Spleen (tissue), 11 donors: ENCODE data around the gene DPY30. TPM values are rescaled to one million over a fixed set of nuclear protein-coding genes. Genes with fewer than 3 reads are reported as not detected.

ENCODE experiments used
- DNase-seq: peaks from one replicate; pipeline ENCODE4 v3.0.0-alpha.2; 2020
- H3K27ac ChIP-seq, 8 donors: fragments of 200-600 bp; sonication (generic) in 7 of 8; 1 replicate in 4 of 8; 2 replicates in 4 of 8; pipeline versions ENCODE4 v1.5.0 to v1.8.0; 2016 to 2021; ENCODE audit warnings: inconsistent platforms in 4 of 8, mild to moderate bottlenecking in 4 of 8, moderate library complexity in 1 of 8
- H3K27me3 ChIP-seq, 7 donors: fragments of 200-600 bp; sonication (generic) in 6 of 7; replicated peaks in 1 of 7; 1 replicate in 4 of 7; 2 replicates in 3 of 7; pipeline versions ENCODE4 v1.5.0 to v1.8.0; 2016 to 2021; ENCODE audit warnings: inconsistent platforms in 3 of 7, mild to moderate bottlenecking in 1 of 7
- H3K36me3 ChIP-seq, 6 donors: fragments of 200-600 bp; sonication (generic) in 5 of 6; 1 replicate in 4 of 6; 2 replicates in 2 of 6; pipeline versions ENCODE4 v1.5.0 to v1.8.0; 2016 to 2021; ENCODE audit warnings: inconsistent platforms in 2 of 6
- H3K4me1 ChIP-seq, 6 donors: fragments of 200-600 bp; sonication (generic) in 5 of 6; 1 replicate in 3 of 6; 2 replicates in 3 of 6; pipeline versions ENCODE4 v1.5.0 to v1.8.0; 2016 to 2021; ENCODE audit warnings: inconsistent platforms in 3 of 6
- H3K4me3 ChIP-seq, 8 donors: fragments of 200-600 bp; sonication (generic) in 7 of 8; 1 replicate in 4 of 8; 2 replicates in 4 of 8; pipeline versions ENCODE4 v1.5.0 to v1.8.0; 2016 to 2021; ENCODE audit warnings: inconsistent platforms in 4 of 8, mild to moderate bottlenecking in 4 of 8, moderate library complexity in 2 of 8
- H3K9me3 ChIP-seq, 8 donors: fragments of 200-600 bp; sonication (generic) in 7 of 8; 1 replicate in 4 of 8; 2 replicates in 4 of 8; pipeline versions ENCODE4 v1.5.0 to v1.8.0; 2016 to 2021; ENCODE audit warnings: inconsistent platforms in 4 of 8
- POLR2A ChIP-seq, 3 donors: fragments of 450-650 bp; IDR thresholded peaks; one replicate each; pipeline ENCODE4 v1.5.1; 2017; ENCODE audit warnings: antibody characterized with exemption in 3 of 3, mild to moderate bottlenecking in 1 of 3
- POLR2AphosphoS5 ChIP-seq, 3 donors: sonication (generic); formaldehyde crosslinking; IDR thresholded peaks; one replicate each; pipeline ENCODE4 v1.5.1; 2017; ENCODE audit warnings: antibody characterized with exemption in 3 of 3
- WGBS, 5 donors: extraction: QIAGEN DNeasy Blood & Tissue Kit in 3 of 5; methylation state at CpG; one replicate each; pipeline versions ENCODE4 v1.1.5 to v1.1.7; 2013 to 2018; 5-methylcytosine and 5-hydroxymethylcytosine counted together
- intact Hi-C: fragments of 100-400 bp; cut with DNase I; formaldehyde crosslinking; loops from one replicate; pipeline ENCODE4 v1.15.0; 2023; ENCODE audit warnings: low total_unique reads
- polyA plus RNA-seq, 3 donors: library from polyadenylated mRNA; stranded (reverse); fragments of 200-250 nt; gene quantifications; one replicate each; pipeline ENCODE4 v1.2.1, GENCODE V29; 2013
- total RNA-seq, 7 donors: library from RNA; depleted of rRNA in 3 of 7; stranded (reverse); fragments of >200 nt in 3 of 7; fragmentation: NEBNext Ultra II Directional in 4 of 7; extraction: Animal tissue kit (Norgen Biotek cat#: 25700) in 4 of 7; gene quantifications; one replicate each; pipeline versions ENCODE4 v1.1.0 to v1.2.1, GENCODE V29; 2016 to 2021
- TF ChIP-seq, protein P1 (sequence below), 11 experiments: fragments of 200-600 bp in 7 of 11; fragments of 450-650 bp in 4 of 11; sonication (generic) in 4 of 11; IDR thresholded peaks in 8 of 11; conservative IDR thresholded peaks in 3 of 11; 1 replicate in 7 of 11; 2 replicates in 4 of 11; pipeline versions ENCODE4 v1.4.0 to v1.8.0; 2016 to 2021; ENCODE audit warnings: antibody characterized with exemption in 11 of 11, inconsistent platforms in 4 of 11, mild to moderate bottlenecking in 1 of 11
- donor health status: healthy with polysubstance abuse.
- donor health status: DM: no; HTN: no; CAD: no; lungs with moderate emphysema.
- donor health status: DM: no; HTN: no; CAD: no.
- donor health status: Bipolar disorder and iron deficiency.
- donor health status: healthy.
- donor health status: DM: no; HTN: no; CAD: no.
- donor health status: DM: yes; HTN: yes; CAD: no.

Gene DPY30
- total and polyA plus RNA-seq, 10 donors: 31.9 to 86.4 (median 45.0) TPM

DNA sequence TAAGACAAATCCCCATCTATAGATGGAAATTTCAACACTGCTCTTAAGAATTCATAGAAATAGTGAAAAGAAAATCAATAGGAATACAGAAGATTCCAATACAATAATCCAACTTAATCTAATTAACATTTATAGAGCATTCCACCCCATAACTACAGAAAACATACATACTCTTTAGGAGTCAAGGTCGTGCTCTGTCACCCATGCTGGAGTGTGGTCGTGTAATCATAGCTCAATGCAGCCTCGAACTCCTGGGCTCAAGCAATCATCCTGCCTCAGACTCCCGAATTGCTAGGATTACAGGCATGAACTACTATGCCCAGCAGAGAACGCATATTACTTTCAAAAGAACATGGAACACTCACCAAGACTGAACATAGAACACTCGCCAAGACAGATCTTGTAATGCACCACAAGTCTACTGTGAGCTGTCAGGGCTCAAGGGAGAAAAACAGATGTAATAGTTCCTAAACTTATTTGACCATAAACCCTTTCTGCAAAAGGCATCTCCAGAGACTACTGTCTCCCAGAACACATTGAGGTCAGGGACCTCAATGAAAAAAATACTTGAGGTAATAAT lies 42.9 kb downstream of the DPY30 start:
- intact Hi-C loops: no loop called here
- WGBS, 5 donors: 87 to 90% (median 89%) methylated on average over 6 of the region's 6 CpGs
- no peak for DNase-seq

DNA sequence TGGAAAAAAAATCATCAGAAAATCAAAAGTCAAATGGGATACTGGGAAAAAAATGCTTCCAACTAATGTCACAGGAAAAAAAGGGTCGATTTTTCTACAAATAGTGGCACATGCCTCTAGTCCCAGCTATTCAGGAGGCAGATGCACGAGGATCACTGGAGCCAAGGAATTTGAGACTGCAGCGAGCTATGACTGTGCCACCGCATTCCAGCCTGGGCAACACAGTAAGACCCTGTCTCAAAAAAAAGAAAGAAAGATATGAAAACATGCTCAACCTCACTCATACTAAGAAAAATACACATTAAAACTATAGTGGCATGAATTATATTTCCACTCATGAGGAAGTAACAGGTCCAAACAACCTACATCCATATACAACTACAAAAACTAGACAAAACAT lies 46.7 kb downstream of the DPY30 start:
- Histone ChIP-seq H3K4me1 (peaks cover 0 to 59% (median 8%) of the 10 kb centered on the region in 6 donors), H3K36me3 (peaks cover 0 to 11% (median 0%) of the 10 kb centered on the region in 6 donors), H3K27ac (no peak overlapping the region), H3K27me3 (no peaks in the 10 kb centered on the region), H3K9me3 (no peaks in the 10 kb centered on the region), H3K4me3 (no peak overlapping the region)
- intact Hi-C loops: no loop called here
- no peak for DNase-seq
- no peak for TF ChIP-seq POLR2AphosphoS5 (IDR thresholded peaks at IDR 0.05)
- TF ChIP-seq, protein P1, sequence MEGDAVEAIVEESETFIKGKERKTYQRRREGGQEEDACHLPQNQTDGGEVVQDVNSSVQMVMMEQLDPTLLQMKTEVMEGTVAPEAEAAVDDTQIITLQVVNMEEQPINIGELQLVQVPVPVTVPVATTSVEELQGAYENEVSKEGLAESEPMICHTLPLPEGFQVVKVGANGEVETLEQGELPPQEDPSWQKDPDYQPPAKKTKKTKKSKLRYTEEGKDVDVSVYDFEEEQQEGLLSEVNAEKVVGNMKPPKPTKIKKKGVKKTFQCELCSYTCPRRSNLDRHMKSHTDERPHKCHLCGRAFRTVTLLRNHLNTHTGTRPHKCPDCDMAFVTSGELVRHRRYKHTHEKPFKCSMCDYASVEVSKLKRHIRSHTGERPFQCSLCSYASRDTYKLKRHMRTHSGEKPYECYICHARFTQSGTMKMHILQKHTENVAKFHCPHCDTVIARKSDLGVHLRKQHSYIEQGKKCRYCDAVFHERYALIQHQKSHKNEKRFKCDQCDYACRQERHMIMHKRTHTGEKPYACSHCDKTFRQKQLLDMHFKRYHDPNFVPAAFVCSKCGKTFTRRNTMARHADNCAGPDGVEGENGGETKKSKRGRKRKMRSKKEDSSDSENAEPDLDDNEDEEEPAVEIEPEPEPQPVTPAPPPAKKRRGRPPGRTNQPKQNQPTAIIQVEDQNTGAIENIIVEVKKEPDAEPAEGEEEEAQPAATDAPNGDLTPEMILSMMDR (IDR thresholded peaks at IDR 0.05 in 8 of 11, conservative IDR thresholded peaks at IDR 0.05 in 3 of 11): no peak
- TF ChIP-seq POLR2A (IDR thresholded peaks at IDR 0.05): no peak
- WGBS, 5 donors: 79 to 95% (median 92%) methylated on average over 4 of the region's 4 CpGs

More for the DNA sequence above, 42.9 kb downstream of the DPY30 start:
- H3K36me3 ChIP-seq: peaks cover 0 to 8% (median 0%) of the 10 kb centered on the region in 6 donors
- TF ChIP-seq POLR2AphosphoS5 (IDR thresholded peaks at IDR 0.05) (no peak), POLR2A (IDR thresholded peaks at IDR 0.05) (no peak)
- TF ChIP-seq, protein P1 (IDR thresholded peaks at IDR 0.05 in 8 of 11, conservative IDR thresholded peaks at IDR 0.05 in 3 of 11): no peak
- H3K27me3 ChIP-seq: no peaks in the 10 kb centered on the region
- H3K4me1 ChIP-seq: peaks cover 0 to 79% (median 18%) of the 10 kb centered on the region in 6 donors
- H3K27ac ChIP-seq: no peak overlapping the region
- H3K9me3 ChIP-seq: no peaks in the 10 kb centered on the region
- H3K4me3 ChIP-seq: no peak overlapping the region

DNA sequence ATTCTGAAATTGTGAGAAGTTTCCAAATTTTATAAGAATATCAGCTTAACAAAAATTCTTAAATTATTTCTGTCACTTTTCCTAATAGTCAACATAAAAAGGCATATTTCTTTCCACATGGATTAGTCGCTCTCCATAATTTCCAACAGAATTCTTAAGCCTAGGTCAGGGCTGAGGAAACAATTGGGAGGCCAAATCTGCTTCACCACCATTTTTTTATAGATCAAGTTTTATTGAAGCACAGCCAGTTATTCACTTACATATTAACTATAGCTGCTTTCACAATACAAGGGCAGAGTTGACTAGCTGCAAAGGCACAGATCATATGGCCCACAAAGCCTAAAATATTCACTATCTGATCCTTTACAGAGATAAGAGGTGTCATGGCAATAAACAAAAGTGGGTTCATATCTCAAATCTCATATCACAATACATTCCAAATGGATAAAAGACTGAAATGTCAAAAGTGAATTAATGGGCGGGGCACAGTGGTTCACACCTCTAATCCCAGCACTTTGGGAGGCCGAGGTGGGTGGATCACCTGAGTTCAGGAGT lies 47.5 kb downstream of the DPY30 start:
- H3K4me3 ChIP-seq: no peak overlapping the region
- no peak overlapping the region for H3K27ac ChIP-seq
- H3K9me3 ChIP-seq: no peaks in the 10 kb centered on the region
- H3K4me1 ChIP-seq: peaks cover 0 to 59% (median 3%) of the 10 kb centered on the region in 6 donors
- TF ChIP-seq POLR2A (IDR thresholded peaks at IDR 0.05) (no peak), POLR2AphosphoS5 (IDR thresholded peaks at IDR 0.05) (no peak)
- TF ChIP-seq, protein P1 (IDR thresholded peaks at IDR 0.05 in 8 of 11, conservative IDR thresholded peaks at IDR 0.05 in 3 of 11): no peak
- no peak for DNase-seq
- peaks cover 0 to 11% (median 0%) of the 10 kb centered on the region in 6 donors for H3K36me3 ChIP-seq
- intact Hi-C loops: no loop called here
- WGBS, 5 donors: 90 to 97% (median 94%) methylated on average over 3 of the region's 3 CpGs
- no peaks in the 10 kb centered on the region for H3K27me3 ChIP-seq

DNA sequence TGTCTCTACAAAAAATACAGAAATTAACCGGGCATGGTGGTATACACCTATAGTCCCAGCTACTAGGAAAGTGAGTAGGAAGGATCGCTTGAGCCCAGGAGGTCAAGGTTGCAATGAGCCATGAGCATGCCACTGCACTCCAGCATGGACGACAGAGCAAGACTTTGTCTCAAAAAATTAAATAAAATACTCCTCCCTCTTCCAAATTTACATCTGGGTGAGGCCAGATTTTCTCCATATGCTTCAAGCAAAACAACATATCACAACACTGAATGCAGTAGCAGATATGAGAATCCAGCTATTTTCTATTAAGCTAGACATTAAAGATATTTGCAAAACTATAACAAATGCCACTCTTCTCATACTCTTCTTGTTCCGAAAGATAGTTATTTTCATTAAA lies 49.7 kb downstream of the DPY30 start:
- 92 to 97% (median 94%) methylated on average over 4 of the region's 4 CpGs for WGBS, 5 donors
- Histone ChIP-seq H3K36me3 (peaks cover 0 to 11% (median 0%) of the 10 kb centered on the region in 6 donors), H3K4me3 (no peak overlapping the region), H3K27ac (no peak overlapping the region), H3K4me1 (peaks cover 0 to 38% (median 3%) of the 10 kb centered on the region in 6 donors), H3K9me3 (no peaks in the 10 kb centered on the region), H3K27me3 (no peaks in the 10 kb centered on the region)
- TF ChIP-seq POLR2A (IDR thresholded peaks at IDR 0.05) (no peak), POLR2AphosphoS5 (IDR thresholded peaks at IDR 0.05) (no peak)
- TF ChIP-seq, protein P1 (IDR thresholded peaks at IDR 0.05 in 8 of 11, conservative IDR thresholded peaks at IDR 0.05 in 3 of 11): no peak
- DNase-seq: no peak
- intact Hi-C loops: no loop called here
